Measurements from ENCODE around the gene SLC37A3. TPM values are rescaled to one million over a fixed set of nuclear protein-coding genes. Genes with fewer than 3 reads are reported as not detected.
A peak's percentile ranks its signal among the peaks of the same experiment; 100 is the strongest.

SLC37A3 gene
- total RNA-seq: 10 to 100 TPM; 37.4 to 55.7 TPM

- peaks cover 39% of the 10 kb centered on the region for H3K4me1 ChIP-seq
- no peaks in the 10 kb centered on the region for H3K9me3 ChIP-seq
- no peaks in the 10 kb centered on the region for H3K27me3 ChIP-seq
- DNase-seq (peak; percentile 88 to 91 (median 90)), ATAC-seq (peak; percentile 96)
- H3K4me3 ChIP-seq: peak within 1 kb of the TSS; percentile 71 to 89
- peak within 1 kb of the TSS; percentile 62 to 92 (median 90) for H3K27ac ChIP-seq
- WGBS, 2 donors: 1% methylated on average over 17 to 40 of the region's 66 CpGs
- TF ChIP-seq POLR2A (IDR thresholded peaks at IDR 0.05) (peak; percentile 58 to 85 (median 80)), CTCF (IDR thresholded peaks at IDR 0.05) (peak in 5 of 7 experiments; percentile 18 to 56 (median 42))
- intact Hi-C loops (cut with DNase I): no loop called here
- no peaks in the 10 kb centered on the region for H3K36me3 ChIP-seq (replicated peaks in 1 of 2; ENCODE audit: insufficient read depth in 1 of 2, low read depth in 2 of 2)
Observed at GRCh38 chr7:140397784-140398750, at the start of gene SLC37A3. SLC37A3 (minus strand) TSS chr7:140398530; CDS start chr7:140382526, 16,004 bp downstream.

GRCh38 chr7:140447841-140448240, 49.5 kb upstream of the SLC37A3 start:
- no peak for TF ChIP-seq CTCF (IDR thresholded peaks at IDR 0.05)
- no peak for TF ChIP-seq POLR2A (IDR thresholded peaks at IDR 0.05)
- DNase-seq: no peak
- Histone ChIP-seq H3K4me3 (no peak overlapping the region), H3K9me3 (no peaks in the 10 kb centered on the region), H3K36me3 (replicated peaks in 1 of 2; ENCODE audit: insufficient read depth in 1 of 2, low read depth in 2 of 2) (no peaks in the 10 kb centered on the region), H3K27ac (no peak overlapping the region), H3K4me1 (no peaks in the 10 kb centered on the region), H3K27me3 (no peaks in the 10 kb centered on the region)
- intact Hi-C loops (cut with DNase I): no loop called here
- 89 to 96% methylated on average over 7 of the region's 7 CpGs for WGBS, 2 donors
- no peak for ATAC-seq

GRCh38 chr7:140446467-140446866, 48.1 kb upstream of the SLC37A3 start:
- intact Hi-C loops (cut with DNase I): no loop called here
- DNase-seq (no peak), ATAC-seq (no peak)
- Histone ChIP-seq H3K9me3 (no peaks in the 10 kb centered on the region), H3K36me3 (replicated peaks in 1 of 2; ENCODE audit: insufficient read depth in 1 of 2, low read depth in 2 of 2) (no peaks in the 10 kb centered on the region), H3K27ac (no peak overlapping the region), H3K4me3 (no peak overlapping the region), H3K27me3 (no peaks in the 10 kb centered on the region), H3K4me1 (no peaks in the 10 kb centered on the region)
- WGBS, 2 donors: 95 to 97% methylated on average over 11 of the region's 11 CpGs
- TF ChIP-seq POLR2A (IDR thresholded peaks at IDR 0.05) (no peak), CTCF (IDR thresholded peaks at IDR 0.05) (no peak)

- DNase-seq: no peak
- intact Hi-C loops (cut with DNase I): no loop called here
- Histone ChIP-seq H3K4me3 (no peak overlapping the region), H3K4me1 (no peaks in the 10 kb centered on the region), H3K27ac (no peak overlapping the region), H3K36me3 (replicated peaks in 1 of 2; ENCODE audit: insufficient read depth in 1 of 2, low read depth in 2 of 2) (no peaks in the 10 kb centered on the region), H3K27me3 (no peaks in the 10 kb centered on the region), H3K9me3 (no peaks in the 10 kb centered on the region)
- TF ChIP-seq CTCF (IDR thresholded peaks at IDR 0.05): no peak
- no peak for TF ChIP-seq POLR2A (IDR thresholded peaks at IDR 0.05)
- no peak for ATAC-seq
- 90 to 94% methylated on average over 2 of the region's 2 CpGs for WGBS, 2 donors
Observed at GRCh38 chr7:140441519-140441918, 43.2 kb upstream of the SLC37A3 start.
